ENCODE measurements around the gene CEP131. TPM values are rescaled to one million over a fixed set of nuclear protein-coding genes. Genes with fewer than 3 reads are reported as not detected.

Gene CEP131
- total RNA-seq, 1 experiment from 2014 or later = 5.1 TPM

DNA sequence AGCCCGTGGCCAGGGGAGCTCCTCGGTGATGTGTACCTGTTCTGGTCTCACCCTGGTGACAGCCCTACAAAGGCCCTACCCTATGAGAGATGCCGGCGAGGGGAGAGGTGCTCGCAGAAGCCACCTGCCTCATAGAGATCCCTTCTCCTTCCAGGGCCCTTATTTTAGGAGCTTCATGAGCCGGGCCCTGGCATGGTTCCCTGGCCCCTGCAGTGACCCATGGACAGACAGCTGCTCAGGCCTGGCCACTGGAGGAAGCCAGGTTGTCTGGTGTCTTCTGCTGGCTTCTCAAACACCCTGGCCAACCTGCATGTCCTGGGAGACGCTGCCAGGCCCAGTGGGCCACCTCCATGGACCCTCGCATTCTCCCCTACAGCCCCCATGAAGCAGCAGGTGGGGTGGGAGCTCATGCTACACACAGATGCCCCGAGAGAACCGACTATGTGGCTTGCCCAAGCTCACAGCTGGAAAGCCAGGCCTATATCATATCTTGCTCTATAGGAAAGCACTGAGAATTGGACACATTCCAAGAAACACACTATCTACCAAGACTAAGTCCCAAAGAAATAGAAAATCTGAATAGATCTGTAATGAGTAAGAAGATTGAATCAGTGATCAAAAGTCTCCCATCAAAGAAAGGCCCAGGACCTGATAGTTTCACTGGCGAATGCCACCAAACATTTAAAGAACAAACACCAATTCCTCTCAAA is 49.6 kb downstream of the CEP131 start:
- Histone ChIP-seq H3K36me3 (ENCODE audit: insufficient read depth, low read length) (no peaks in the 10 kb centered on the region), H2AFZ (ENCODE audit: low read length) (no peak overlapping the region), H3K79me2 (ENCODE audit: low read length) (no peaks in the 10 kb centered on the region), H4K20me1 (ENCODE audit: insufficient read depth, low read depth, low read length) (no peaks in the 10 kb centered on the region), H3K9me2 (replicated peaks; ENCODE audit: insufficient read depth, low read length) (no peaks in the 10 kb centered on the region), H3K27ac (ENCODE audit: low read length) (no peak overlapping the region), H3K4me3 (ENCODE audit: low read length) (no peak overlapping the region), H3K9me3 (ENCODE audit: low read length) (no peaks in the 10 kb centered on the region), H3K4me1 (ENCODE audit: low read length) (no peaks in the 10 kb centered on the region), H3K9ac (ENCODE audit: low read length) (no peak overlapping the region), H3K27me3 (ENCODE audit: low read length) (no peaks in the 10 kb centered on the region), H3K4me2 (ENCODE audit: low read depth, low read length, poor library complexity, severe bottlenecking) (no peak overlapping the region)
- DNase-seq = no peak

DNA sequence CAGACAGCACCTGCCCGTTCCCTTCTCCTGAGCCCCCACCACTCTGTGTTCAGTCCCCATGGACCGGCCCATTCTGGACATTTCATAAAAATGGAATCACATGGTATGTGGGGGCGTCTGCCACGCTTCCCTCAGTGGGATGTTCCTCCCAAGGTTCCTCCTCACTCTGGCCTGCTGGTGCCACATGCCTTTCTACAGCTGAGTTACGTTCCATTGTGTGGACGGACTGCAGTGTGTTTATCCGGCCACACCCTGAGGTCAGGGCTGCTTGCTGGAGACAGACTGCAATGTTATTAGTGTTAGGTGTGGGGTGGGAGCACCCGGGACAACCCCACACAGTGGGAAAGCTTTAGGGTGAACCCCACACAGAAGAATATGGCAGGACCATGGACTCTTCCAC is 50.8 kb downstream of the CEP131 start:
- H3K9ac ChIP-seq (ENCODE audit: low read length) = no peak overlapping the region
- H3K4me3 ChIP-seq (ENCODE audit: low read length) = no peak overlapping the region
- no peak overlapping the region for H3K4me2 ChIP-seq (ENCODE audit: low read depth, low read length, poor library complexity, severe bottlenecking)
- H3K27ac ChIP-seq (ENCODE audit: low read length) = no peak overlapping the region
- H3K27me3 ChIP-seq (ENCODE audit: low read length) = no peaks in the 10 kb centered on the region
- no peaks in the 10 kb centered on the region for H4K20me1 ChIP-seq (ENCODE audit: insufficient read depth, low read depth, low read length)
- no peaks in the 10 kb centered on the region for H3K9me2 ChIP-seq (replicated peaks; ENCODE audit: insufficient read depth, low read length)
- DNase-seq = no peak
- no peaks in the 10 kb centered on the region for H3K4me1 ChIP-seq (ENCODE audit: low read length)
- no peak overlapping the region for H2AFZ ChIP-seq (ENCODE audit: low read length)
- H3K9me3 ChIP-seq (ENCODE audit: low read length) = no peaks in the 10 kb centered on the region
- H3K79me2 ChIP-seq (ENCODE audit: low read length) = no peaks in the 10 kb centered on the region
- H3K36me3 ChIP-seq (ENCODE audit: insufficient read depth, low read length) = no peaks in the 10 kb centered on the region

DNA sequence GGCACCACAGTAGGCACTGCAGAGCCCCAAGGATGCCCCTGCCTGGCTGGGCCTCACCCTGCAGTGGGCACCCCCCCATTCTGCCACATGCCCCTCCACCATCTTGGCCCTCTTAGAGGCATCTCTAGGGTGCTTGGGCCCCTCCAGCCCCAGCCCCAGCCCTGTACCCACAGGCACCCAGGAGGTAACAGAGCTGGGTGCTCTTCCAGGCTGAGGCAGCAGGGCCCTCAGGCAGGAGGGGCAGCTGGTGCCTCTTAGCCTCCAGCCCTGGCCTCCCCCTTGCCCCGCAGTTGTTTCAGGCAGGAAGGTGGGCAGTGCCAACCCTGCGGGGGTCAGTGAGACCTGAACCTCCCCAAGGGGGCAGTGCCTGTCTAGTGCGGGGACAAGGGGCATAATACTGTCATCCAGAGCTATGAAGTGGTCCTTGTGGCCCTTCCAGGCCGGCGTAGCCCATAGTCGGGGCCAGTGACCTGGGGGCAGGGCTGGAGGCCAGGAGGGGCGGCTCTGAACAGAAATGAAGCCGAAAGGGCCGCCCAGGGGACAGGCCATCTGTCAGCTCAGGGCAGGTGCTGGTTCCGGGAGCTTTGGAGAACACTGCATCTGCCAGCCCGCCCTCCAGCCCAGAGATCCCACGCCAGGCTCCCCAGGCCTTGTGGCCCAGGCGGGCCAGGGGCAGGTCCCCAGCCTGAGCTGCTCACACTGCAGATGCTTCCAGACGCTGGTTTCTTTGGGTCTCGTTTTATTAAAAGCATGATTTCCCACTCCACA is 51.9 kb downstream of the CEP131 start:
- Histone ChIP-seq H3K27me3 (ENCODE audit: low read length) (no peaks in the 10 kb centered on the region), H3K4me1 (ENCODE audit: low read length) (no peaks in the 10 kb centered on the region), H3K79me2 (ENCODE audit: low read length) (no peaks in the 10 kb centered on the region), H2AFZ (ENCODE audit: low read length) (no peak overlapping the region), H3K4me3 (ENCODE audit: low read length) (no peak overlapping the region), H3K9ac (ENCODE audit: low read length) (no peak overlapping the region), H3K36me3 (ENCODE audit: insufficient read depth, low read length) (no peaks in the 10 kb centered on the region), H3K9me3 (ENCODE audit: low read length) (no peaks in the 10 kb centered on the region), H4K20me1 (ENCODE audit: insufficient read depth, low read depth, low read length) (no peaks in the 10 kb centered on the region), H3K4me2 (ENCODE audit: low read depth, low read length, poor library complexity, severe bottlenecking) (no peak overlapping the region), H3K27ac (ENCODE audit: low read length) (no peak overlapping the region), H3K9me2 (replicated peaks; ENCODE audit: insufficient read depth, low read length) (no peaks in the 10 kb centered on the region)
- DNase-seq = no peak

DNA sequence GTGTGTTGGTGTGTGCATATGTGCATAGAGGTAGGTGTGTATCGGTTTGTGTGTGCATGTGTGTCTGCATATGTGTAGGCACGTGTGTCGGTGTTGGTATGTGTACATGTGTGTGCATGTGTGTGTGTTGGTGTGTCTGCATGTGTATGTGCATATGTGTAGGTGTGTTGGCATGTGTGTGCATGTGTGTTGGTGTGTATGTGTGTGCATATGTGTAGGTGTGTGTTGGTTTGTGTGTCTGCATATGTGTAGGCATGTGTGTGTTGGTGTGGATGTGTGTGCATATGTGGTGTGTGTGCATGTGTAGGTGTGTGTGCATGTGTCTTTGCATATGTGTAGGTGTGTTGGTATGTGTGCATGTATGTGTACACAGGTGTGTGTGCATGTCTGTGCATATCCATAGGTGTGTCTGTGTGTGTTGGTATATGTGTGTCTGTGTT is 52.9 kb downstream of the CEP131 start:
- Histone ChIP-seq H4K20me1 (ENCODE audit: insufficient read depth, low read depth, low read length) (no peaks in the 10 kb centered on the region), H3K27me3 (ENCODE audit: low read length) (no peaks in the 10 kb centered on the region), H3K9me2 (replicated peaks; ENCODE audit: insufficient read depth, low read length) (no peaks in the 10 kb centered on the region), H3K4me3 (ENCODE audit: low read length) (no peak overlapping the region), H3K27ac (ENCODE audit: low read length) (no peak overlapping the region), H3K9ac (ENCODE audit: low read length) (no peak overlapping the region), H3K79me2 (ENCODE audit: low read length) (no peaks in the 10 kb centered on the region), H3K4me1 (ENCODE audit: low read length) (no peaks in the 10 kb centered on the region), H3K36me3 (ENCODE audit: insufficient read depth, low read length) (no peaks in the 10 kb centered on the region), H3K4me2 (ENCODE audit: low read depth, low read length, poor library complexity, severe bottlenecking) (no peak overlapping the region), H2AFZ (ENCODE audit: low read length) (no peak overlapping the region), H3K9me3 (ENCODE audit: low read length) (no peaks in the 10 kb centered on the region)
- DNase-seq = no peak

DNA sequence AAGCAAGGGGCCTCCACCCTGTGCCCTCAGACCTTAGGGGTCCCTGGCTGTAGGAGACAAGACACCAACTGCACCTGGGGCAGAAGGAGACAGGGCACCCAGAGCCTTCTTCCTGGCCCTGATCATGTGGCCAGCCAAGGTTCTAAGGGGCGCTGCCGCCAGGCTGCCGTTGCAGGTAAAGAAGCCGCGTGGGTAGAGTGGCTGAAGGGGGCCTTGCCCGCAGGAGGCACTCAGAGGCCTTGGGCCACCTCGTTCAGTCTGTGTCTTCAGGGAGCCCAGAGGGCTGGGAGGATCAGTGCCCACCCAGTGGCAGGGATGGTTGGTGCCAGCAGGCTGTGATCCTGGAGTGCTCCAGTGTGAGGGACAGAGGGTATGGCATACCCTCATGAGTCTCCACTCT is 55.1 kb downstream of the CEP131 start:
- H3K36me3 ChIP-seq (ENCODE audit: insufficient read depth, low read length) = no peaks in the 10 kb centered on the region
- no peak overlapping the region for H3K27ac ChIP-seq (ENCODE audit: low read length)
- H3K9ac ChIP-seq (ENCODE audit: low read length) = no peak overlapping the region

DNA sequence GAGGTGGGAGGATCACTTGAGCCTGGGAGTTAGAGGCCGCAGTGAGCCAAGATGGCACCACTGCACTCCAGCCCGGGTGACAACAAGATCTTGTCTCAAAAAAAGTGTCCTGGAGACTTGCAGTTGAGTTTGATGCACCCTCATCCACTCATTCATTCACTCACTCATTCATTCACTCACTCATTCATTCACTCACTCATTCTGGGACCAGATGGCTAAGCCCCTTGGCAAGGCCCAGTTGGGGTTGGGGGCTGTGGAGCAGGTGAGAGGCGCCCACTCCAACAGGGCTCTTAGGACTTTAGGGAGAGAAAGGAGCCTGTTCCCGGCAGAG is 55.6 kb downstream of the CEP131 start:
- H3K27me3 ChIP-seq (ENCODE audit: low read length) = no peaks in the 10 kb centered on the region
- H3K9me3 ChIP-seq (ENCODE audit: low read length) = no peaks in the 10 kb centered on the region
- no peak for DNase-seq
- H3K9ac ChIP-seq (ENCODE audit: low read length) = no peak overlapping the region
- H3K4me1 ChIP-seq (ENCODE audit: low read length) = no peaks in the 10 kb centered on the region
- no peaks in the 10 kb centered on the region for H4K20me1 ChIP-seq (ENCODE audit: insufficient read depth, low read depth, low read length)
- no peak overlapping the region for H3K27ac ChIP-seq (ENCODE audit: low read length)
- H2AFZ ChIP-seq (ENCODE audit: low read length) = no peak overlapping the region
- H3K36me3 ChIP-seq (ENCODE audit: insufficient read depth, low read length) = no peaks in the 10 kb centered on the region
- H3K9me2 ChIP-seq (replicated peaks; ENCODE audit: insufficient read depth, low read length) = no peaks in the 10 kb centered on the region
- H3K4me3 ChIP-seq (ENCODE audit: low read length) = no peak overlapping the region
- H3K79me2 ChIP-seq (ENCODE audit: low read length) = no peaks in the 10 kb centered on the region
- no peak overlapping the region for H3K4me2 ChIP-seq (ENCODE audit: low read depth, low read length, poor library complexity, severe bottlenecking)

More for the DNA sequence above, 55.1 kb downstream of the CEP131 start:
- Histone ChIP-seq H3K4me3 (ENCODE audit: low read length) (no peak overlapping the region), H3K79me2 (ENCODE audit: low read length) (no peaks in the 10 kb centered on the region), H3K4me2 (ENCODE audit: low read depth, low read length, poor library complexity, severe bottlenecking) (no peak overlapping the region), H3K4me1 (ENCODE audit: low read length) (no peaks in the 10 kb centered on the region), H3K27me3 (ENCODE audit: low read length) (no peaks in the 10 kb centered on the region), H2AFZ (ENCODE audit: low read length) (no peak overlapping the region), H3K9me3 (ENCODE audit: low read length) (no peaks in the 10 kb centered on the region), H3K9me2 (replicated peaks; ENCODE audit: insufficient read depth, low read length) (no peaks in the 10 kb centered on the region), H4K20me1 (ENCODE audit: insufficient read depth, low read depth, low read length) (no peaks in the 10 kb centered on the region)
- no peak for DNase-seq

DNA sequence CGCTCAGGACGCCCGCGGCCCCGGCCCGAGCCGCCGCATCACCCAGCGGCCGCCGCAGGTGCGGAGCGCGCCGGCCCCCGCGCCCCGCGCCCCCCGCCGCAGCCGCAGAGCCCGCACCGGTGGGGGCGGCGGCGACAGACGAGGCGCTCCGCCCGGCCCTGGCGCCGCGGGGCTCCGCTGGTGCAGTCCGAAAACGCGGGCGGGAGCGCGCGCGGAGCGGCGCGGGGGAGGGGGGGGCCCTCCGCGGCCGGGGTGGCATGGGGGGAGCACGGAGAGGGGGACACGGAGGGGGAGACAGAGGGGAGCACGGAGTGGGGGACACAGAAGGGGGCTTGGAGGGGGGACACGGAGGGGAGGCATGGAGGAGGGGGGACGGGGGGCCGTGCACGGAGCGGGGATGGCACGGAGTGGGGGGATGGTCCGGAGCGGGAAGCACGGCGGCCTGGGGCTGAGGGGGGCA is 56.7 kb downstream of the CEP131 start, which contains the start of gene AATK:
Gene AATK, minus strand, starts transcription at position 189 of the 460 bp plus-strand sequence. CDS start 229 bp downstream, outside the sequence.
- H2AFZ ChIP-seq (ENCODE audit: low read length) = no peak within 1 kb of the TSS
- H3K27ac ChIP-seq (ENCODE audit: low read length) = no peak within 1 kb of the TSS
- no peaks in the 10 kb centered on the region for H3K36me3 ChIP-seq (ENCODE audit: insufficient read depth, low read length)
- H3K9ac ChIP-seq (ENCODE audit: low read length) = no peak within 1 kb of the TSS
- DNase-seq = no peak
- H4K20me1 ChIP-seq (ENCODE audit: insufficient read depth, low read depth, low read length) = no peaks in the 10 kb centered on the region
- no peaks in the 10 kb centered on the region for H3K79me2 ChIP-seq (ENCODE audit: low read length)
- H3K4me2 ChIP-seq (ENCODE audit: low read depth, low read length, poor library complexity, severe bottlenecking) = no peak within 1 kb of the TSS
- H3K4me3 ChIP-seq (ENCODE audit: low read length) = no peak within 1 kb of the TSS
- no peaks in the 10 kb centered on the region for H3K9me2 ChIP-seq (replicated peaks; ENCODE audit: insufficient read depth, low read length)
- H3K4me1 ChIP-seq (ENCODE audit: low read length) = no peaks in the 10 kb centered on the region
- no peaks in the 10 kb centered on the region for H3K9me3 ChIP-seq (ENCODE audit: low read length)
- H3K27me3 ChIP-seq (ENCODE audit: low read length) = no peaks in the 10 kb centered on the region

DNA sequence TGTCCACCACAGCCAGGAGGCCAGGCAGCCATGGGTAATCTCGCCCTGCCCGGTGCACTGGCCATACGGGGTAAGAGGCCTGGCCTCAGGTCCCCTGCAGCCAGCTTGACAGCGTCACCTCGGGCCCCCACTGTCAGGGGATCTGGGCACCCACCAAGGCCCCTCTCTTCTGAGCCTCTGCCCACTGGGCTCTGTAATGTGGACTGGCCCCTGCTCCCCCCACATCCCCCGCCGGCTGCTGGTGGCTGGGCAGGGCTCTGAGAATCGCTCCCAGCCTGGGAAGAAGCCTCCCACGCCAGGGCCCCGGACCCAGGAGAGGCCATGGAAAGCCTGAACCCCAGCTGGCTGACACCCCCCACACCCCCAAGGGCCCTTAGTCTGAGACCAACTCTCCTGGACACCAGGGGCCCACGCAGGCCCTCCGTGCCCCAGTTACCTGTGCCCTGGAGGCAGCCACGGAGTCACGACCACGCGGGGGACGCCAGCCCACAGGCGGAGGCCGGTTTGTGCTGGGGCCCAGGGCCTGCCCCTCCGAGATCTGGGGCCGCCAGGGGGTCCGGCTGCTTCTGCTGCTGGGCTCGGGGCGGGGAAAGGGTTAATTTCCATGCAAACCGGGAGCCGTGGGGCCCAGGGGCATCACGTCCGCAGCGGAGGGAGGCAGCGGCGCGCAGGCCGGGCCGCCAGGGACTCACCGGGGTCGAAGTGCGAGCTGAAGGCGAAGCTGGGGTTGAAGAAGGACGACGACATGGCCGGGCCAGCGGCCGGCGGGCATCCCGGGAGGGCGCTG is 57.3 kb downstream of the CEP131 start, which contains the start of gene PVALEF:
Gene PVALEF, plus strand, starts transcription at position 262 of the 787 bp plus-strand sequence. CDS start 15,720 bp downstream, outside the sequence.
- no peak for DNase-seq
- no peak within 1 kb of the TSS for H3K27ac ChIP-seq (ENCODE audit: low read length)
- no peaks in the 10 kb centered on the region for H3K9me3 ChIP-seq (ENCODE audit: low read length)
- no peaks in the 10 kb centered on the region for H3K4me1 ChIP-seq (ENCODE audit: low read length)
- no peaks in the 10 kb centered on the region for H3K9me2 ChIP-seq (replicated peaks; ENCODE audit: insufficient read depth, low read length)
- no peaks in the 10 kb centered on the region for H3K27me3 ChIP-seq (ENCODE audit: low read length)
- H3K4me2 ChIP-seq (ENCODE audit: low read depth, low read length, poor library complexity, severe bottlenecking) = no peak within 1 kb of the TSS
- H3K9ac ChIP-seq (ENCODE audit: low read length) = no peak within 1 kb of the TSS
- no peak within 1 kb of the TSS for H3K4me3 ChIP-seq (ENCODE audit: low read length)
- no peaks in the 10 kb centered on the region for H3K79me2 ChIP-seq (ENCODE audit: low read length)
- H3K36me3 ChIP-seq (ENCODE audit: insufficient read depth, low read length) = no peaks in the 10 kb centered on the region
- H4K20me1 ChIP-seq (ENCODE audit: insufficient read depth, low read depth, low read length) = no peaks in the 10 kb centered on the region
- no peak within 1 kb of the TSS for H2AFZ ChIP-seq (ENCODE audit: low read length)
